ENCODE results near the gene ZNHIT2. TPM values are rescaled to one million over a fixed set of nuclear protein-coding genes. Genes with fewer than 3 reads are reported as not detected.

Gene ZNHIT2
- total and polyA plus RNA-seq, 2 of the 13 experiments (the other 11 are each of a cell fraction or from before 2014, with no cell fraction given) = 1.1 to 6.5 TPM

DNA sequence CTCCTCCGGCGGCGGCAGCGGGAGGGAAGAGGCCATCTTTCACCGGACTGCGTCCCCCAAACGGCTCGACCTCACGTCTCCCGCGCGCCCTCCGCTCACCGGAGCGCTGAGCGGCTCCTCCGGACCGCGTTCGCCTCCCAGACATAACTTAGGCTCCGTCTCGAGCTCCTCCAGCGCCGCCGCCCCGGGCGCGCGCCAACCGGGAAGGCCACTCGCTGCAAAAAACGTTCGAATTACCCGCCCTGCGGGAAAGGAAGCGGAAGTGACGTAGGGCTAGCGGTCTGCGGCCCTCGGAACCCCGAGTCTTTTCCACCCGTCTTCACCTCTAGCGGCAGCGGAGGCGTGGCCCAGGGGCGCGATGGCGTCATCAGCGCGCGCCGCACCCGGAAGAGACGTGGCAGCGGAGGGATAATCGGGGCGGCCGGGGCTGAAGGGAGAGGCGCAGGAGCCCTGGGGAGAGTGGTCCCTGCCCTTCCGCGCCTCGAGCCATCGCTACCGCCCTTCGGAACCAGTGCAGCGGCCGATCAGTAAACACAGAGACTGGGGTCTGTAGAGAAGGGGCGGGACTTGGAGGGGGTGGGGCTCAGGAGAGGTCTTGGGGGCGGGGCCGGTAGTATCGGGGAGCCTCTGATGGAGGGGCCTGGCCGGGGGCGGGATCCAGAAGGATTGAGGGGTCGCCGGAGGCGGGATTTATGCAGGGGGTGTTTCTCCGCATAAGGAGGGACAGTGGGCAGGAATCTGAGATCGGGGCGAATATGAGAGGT is 33.5 kb downstream of the ZNHIT2 start, which contains the start of the genes CDCA5 and ZFPL1 (continued):
- TF ChIP-seq, protein P1, sequence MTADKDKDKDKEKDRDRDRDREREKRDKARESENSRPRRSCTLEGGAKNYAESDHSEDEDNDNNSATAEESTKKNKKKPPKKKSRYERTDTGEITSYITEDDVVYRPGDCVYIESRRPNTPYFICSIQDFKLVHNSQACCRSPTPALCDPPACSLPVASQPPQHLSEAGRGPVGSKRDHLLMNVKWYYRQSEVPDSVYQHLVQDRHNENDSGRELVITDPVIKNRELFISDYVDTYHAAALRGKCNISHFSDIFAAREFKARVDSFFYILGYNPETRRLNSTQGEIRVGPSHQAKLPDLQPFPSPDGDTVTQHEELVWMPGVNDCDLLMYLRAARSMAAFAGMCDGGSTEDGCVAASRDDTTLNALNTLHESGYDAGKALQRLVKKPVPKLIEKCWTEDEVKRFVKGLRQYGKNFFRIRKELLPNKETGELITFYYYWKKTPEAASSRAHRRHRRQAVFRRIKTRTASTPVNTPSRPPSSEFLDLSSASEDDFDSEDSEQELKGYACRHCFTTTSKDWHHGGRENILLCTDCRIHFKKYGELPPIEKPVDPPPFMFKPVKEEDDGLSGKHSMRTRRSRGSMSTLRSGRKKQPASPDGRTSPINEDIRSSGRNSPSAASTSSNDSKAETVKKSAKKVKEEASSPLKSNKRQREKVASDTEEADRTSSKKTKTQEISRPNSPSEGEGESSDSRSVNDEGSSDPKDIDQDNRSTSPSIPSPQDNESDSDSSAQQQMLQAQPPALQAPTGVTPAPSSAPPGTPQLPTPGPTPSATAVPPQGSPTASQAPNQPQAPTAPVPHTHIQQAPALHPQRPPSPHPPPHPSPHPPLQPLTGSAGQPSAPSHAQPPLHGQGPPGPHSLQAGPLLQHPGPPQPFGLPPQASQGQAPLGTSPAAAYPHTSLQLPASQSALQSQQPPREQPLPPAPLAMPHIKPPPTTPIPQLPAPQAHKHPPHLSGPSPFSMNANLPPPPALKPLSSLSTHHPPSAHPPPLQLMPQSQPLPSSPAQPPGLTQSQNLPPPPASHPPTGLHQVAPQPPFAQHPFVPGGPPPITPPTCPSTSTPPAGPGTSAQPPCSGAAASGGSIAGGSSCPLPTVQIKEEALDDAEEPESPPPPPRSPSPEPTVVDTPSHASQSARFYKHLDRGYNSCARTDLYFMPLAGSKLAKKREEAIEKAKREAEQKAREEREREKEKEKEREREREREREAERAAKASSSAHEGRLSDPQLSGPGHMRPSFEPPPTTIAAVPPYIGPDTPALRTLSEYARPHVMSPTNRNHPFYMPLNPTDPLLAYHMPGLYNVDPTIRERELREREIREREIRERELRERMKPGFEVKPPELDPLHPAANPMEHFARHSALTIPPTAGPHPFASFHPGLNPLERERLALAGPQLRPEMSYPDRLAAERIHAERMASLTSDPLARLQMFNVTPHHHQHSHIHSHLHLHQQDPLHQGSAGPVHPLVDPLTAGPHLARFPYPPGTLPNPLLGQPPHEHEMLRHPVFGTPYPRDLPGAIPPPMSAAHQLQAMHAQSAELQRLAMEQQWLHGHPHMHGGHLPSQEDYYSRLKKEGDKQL (CRISPR knock-in tag; IDR thresholded peaks at IDR 0.05; ENCODE audit: low read depth) = no peak
- TF ChIP-seq HCFC1 (IDR thresholded peaks at IDR 0.05; ENCODE audit: low read depth, low read length) = peak; percentile 78
- TF ChIP-seq, protein P2, sequence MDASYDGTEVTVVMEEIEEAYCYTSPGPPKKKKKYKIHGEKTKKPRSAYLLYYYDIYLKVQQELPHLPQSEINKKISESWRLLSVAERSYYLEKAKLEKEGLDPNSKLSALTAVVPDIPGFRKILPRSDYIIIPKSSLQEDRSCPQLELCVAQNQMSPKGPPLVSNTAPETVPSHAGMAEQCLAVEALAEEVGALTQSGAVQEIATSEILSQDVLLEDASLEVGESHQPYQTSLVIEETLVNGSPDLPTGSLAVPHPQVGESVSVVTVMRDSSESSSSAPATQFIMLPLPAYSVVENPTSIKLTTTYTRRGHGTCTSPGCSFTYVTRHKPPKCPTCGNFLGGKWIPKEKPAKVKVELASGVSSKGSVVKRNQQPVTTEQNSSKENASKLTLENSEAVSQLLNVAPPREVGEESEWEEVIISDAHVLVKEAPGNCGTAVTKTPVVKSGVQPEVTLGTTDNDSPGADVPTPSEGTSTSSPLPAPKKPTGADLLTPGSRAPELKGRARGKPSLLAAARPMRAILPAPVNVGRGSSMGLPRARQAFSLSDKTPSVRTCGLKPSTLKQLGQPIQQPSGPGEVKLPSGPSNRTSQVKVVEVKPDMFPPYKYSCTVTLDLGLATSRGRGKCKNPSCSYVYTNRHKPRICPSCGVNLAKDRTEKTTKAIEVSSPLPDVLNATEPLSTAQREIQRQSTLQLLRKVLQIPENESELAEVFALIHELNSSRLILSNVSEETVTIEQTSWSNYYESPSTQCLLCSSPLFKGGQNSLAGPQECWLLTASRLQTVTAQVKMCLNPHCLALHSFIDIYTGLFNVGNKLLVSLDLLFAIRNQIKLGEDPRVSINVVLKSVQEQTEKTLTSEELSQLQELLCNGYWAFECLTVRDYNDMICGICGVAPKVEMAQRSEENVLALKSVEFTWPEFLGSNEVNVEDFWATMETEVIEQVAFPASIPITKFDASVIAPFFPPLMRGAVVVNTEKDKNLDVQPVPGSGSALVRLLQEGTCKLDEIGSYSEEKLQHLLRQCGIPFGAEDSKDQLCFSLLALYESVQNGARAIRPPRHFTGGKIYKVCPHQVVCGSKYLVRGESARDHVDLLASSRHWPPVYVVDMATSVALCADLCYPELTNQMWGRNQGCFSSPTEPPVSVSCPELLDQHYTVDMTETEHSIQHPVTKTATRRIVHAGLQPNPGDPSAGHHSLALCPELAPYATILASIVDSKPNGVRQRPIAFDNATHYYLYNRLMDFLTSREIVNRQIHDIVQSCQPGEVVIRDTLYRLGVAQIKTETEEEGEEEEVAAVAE (CRISPR knock-in tag; IDR thresholded peaks at IDR 0.05; ENCODE audit: borderline replicate concordance) = peak; percentile 67; the same call in 1 of the 2 replicates
- TF ChIP-seq, protein P3, sequence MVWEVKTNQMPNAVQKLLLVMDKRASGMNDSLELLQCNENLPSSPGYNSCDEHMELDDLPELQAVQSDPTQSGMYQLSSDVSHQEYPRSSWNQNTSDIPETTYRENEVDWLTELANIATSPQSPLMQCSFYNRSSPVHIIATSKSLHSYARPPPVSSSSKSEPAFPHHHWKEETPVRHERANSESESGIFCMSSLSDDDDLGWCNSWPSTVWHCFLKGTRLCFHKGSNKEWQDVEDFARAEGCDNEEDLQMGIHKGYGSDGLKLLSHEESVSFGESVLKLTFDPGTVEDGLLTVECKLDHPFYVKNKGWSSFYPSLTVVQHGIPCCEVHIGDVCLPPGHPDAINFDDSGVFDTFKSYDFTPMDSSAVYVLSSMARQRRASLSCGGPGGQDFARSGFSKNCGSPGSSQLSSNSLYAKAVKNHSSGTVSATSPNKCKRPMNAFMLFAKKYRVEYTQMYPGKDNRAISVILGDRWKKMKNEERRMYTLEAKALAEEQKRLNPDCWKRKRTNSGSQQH (CRISPR knock-in tag; IDR thresholded peaks at IDR 0.05; ENCODE audit: low read depth) = peak; percentile 99
- TF ChIP-seq ZNF7 (CRISPR knock-in tag; IDR thresholded peaks at IDR 0.05) = no peak
- TF ChIP-seq, protein P4, sequence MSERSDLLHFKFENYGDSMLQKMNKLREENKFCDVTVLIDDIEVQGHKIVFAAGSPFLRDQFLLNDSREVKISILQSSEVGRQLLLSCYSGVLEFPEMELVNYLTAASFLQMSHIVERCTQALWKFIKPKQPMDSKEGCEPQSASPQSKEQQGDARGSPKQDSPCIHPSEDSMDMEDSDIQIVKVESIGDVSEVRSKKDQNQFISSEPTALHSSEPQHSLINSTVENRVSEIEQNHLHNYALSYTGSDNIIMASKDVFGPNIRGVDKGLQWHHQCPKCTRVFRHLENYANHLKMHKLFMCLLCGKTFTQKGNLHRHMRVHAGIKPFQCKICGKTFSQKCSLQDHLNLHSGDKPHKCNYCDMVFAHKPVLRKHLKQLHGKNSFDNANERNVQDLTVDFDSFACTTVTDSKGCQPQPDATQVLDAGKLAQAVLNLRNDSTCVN (CRISPR knock-in tag; IDR thresholded peaks at IDR 0.05; ENCODE audit: borderline replicate concordance) = peak; percentile 56; the same call in 1 of the 2 replicates
- TF ChIP-seq SAP130 (CRISPR knock-in tag; IDR thresholded peaks at IDR 0.05; ENCODE audit: low read depth) = peak; percentile 100
- TF ChIP-seq IKZF4 (CRISPR knock-in tag; IDR thresholded peaks at IDR 0.05; ENCODE audit: borderline replicate concordance, low read depth, not compliant biosample characterization) = peak; percentile 48
